ENCODE results near the gene KATNB1. TPM values are rescaled to one million over a fixed set of nuclear protein-coding genes. Genes with fewer than 3 reads are reported as not detected.

KATNB1 gene
- polyA plus RNA-seq, 2 of the 4 experiments (the other 2 are of a cell fraction): 21.0 to 21.1 TPM

- Histone ChIP-seq H3K9me3 (no peaks in the 10 kb centered on the region), H3K27ac (peak overlapping the region; percentile 91 to 100), H3K4me3 (peak overlapping the region; percentile 53), H3K4me2 (peak overlapping the region; percentile 100), H3K4me1 (peaks cover 42% of the 10 kb centered on the region)
- 0% methylated on average over 7 of the region's 16 CpGs for WGBS (ENCODE audit: missing lambda C conversion rate)
- ChIA-PET CTCF (interaction anchor here (1.0 to 15.8 kb wide), 10 partner anchors 9 to 150 kb away, joined by 3 to 164 read pairs (median 4); no protein-coding TSS in a partner anchor), POLR2A (interaction anchor here (1.2 to 5.1 kb wide), 4 partner anchors 11 to 65 kb away, joined by 3 to 43 read pairs (median 7); no protein-coding TSS in a partner anchor)
- TF ChIP-seq TFCP2L1 (CRISPR knock-in tag; IDR thresholded peaks at IDR 0.05) (peak; percentile 53; the same call in 1 of the 2 replicates), RAD21 (conservative IDR thresholded peaks at IDR 0.05 in 1 of 2, IDR thresholded peaks at IDR 0.05 in 1 of 2) (no peak), HOXB13 (CRISPR knock-in tag; IDR thresholded peaks at IDR 0.05; ENCODE audit: low read depth) (no peak), CEBPB (IDR thresholded peaks at IDR 0.05) (no peak), BCL3 (IDR thresholded peaks at IDR 0.05) (peak; percentile 60; the same call in 1 of the 3 replicates), EHMT2 (IDR thresholded peaks at IDR 0.05; ENCODE audit: low read depth) (no peak), JUN (IDR thresholded peaks at IDR 0.05) (peak in 1 of 2 experiments; percentile 63; a peak in 3 of 5 replicates), TP53 (CRISPR knock-in tag; IDR thresholded peaks at IDR 0.05) (0 out of 2 replicates have a peak, but pooled peaks have one; percentile 35), EHF (CRISPR knock-in tag; IDR thresholded peaks at IDR 0.05) (no peak), MAFK (IDR thresholded peaks at IDR 0.05; ENCODE audit: partially characterized antibody) (no peak), EP300 (IDR thresholded peaks at IDR 0.05) (no peak), FOSB (CRISPR knock-in tag; IDR thresholded peaks at IDR 0.05) (no peak), PHF8 (IDR thresholded peaks at IDR 0.05; ENCODE audit: borderline replicate concordance, low read depth) (no peak), HES2 (IDR thresholded peaks at IDR 0.05) (no peak)
- TF ChIP-seq, protein P1, sequence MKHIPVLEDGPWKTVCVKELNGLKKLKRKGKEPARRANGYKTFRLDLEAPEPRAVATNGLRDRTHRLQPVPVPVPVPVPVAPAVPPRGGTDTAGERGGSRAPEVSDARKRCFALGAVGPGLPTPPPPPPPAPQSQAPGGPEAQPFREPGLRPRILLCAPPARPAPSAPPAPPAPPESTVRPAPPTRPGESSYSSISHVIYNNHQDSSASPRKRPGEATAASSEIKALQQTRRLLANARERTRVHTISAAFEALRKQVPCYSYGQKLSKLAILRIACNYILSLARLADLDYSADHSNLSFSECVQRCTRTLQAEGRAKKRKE (CRISPR knock-in tag; IDR thresholded peaks at IDR 0.05; ENCODE audit: low read depth): no peak
- FAIRE-seq: no peak
- no peak for DNase-seq (ENCODE audit: low read depth in 1 of 2, low spot score in 1 of 2)
- peak; percentile 1 to 7; a peak in 4 of 6 replicates for ATAC-seq
Observed at GRCh38 chr16:57798267-57798810, 62.8 kb downstream of the KATNB1 start.

DNA sequence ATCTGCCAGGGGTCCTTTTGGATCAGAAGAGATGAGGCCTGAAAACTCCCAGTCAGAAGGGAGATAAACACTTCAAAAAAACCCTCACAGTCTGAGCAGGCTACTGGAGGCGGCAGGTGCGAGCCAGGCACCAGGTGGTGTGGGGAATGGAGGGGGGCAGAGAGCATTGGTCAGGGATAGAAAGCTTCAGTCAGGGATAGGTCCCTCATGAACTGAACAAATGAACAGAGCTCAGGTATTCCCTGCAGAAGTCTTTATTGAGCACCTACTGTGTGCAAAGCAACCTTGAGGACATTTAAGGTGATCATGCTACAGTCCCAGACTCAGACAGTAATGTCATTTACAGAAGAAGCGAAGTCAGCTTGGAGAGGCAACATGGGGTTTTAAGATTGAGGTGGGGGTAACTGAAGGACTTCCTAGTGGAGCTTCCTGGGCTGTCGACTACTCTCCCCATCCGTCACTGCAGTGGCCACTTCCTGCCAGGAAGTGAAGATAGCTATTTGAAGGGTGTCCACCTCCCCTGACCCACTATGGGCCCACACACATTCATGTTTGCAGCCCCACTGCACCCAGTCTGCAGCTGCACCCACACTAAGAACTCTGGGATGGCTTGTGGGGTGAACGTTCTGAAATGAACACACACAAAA, 63.5 kb downstream of the KATNB1 start:
- Histone ChIP-seq H3K4me2 (peak overlapping the region; percentile 100), H3K4me1 (peaks cover 50% of the 10 kb centered on the region), H3K4me3 (peak overlapping the region; percentile 53), H3K27ac (peak overlapping the region; percentile 91 to 100), H3K9me3 (no peaks in the 10 kb centered on the region)
- TF ChIP-seq POLR2A (IDR thresholded peaks at IDR 0.05; ENCODE audit: low read length) (peak; percentile 23; the same call in 1 of the 2 replicates), HMGXB4 (CRISPR knock-in tag; IDR thresholded peaks at IDR 0.05; ENCODE audit: borderline replicate concordance) (no peak), GATA3 (IDR thresholded peaks at IDR 0.05; ENCODE audit: borderline replicate concordance) (0 out of 2 replicates have a peak, but pooled peaks have one; percentile 1)
- TF ChIP-seq, protein P2, sequence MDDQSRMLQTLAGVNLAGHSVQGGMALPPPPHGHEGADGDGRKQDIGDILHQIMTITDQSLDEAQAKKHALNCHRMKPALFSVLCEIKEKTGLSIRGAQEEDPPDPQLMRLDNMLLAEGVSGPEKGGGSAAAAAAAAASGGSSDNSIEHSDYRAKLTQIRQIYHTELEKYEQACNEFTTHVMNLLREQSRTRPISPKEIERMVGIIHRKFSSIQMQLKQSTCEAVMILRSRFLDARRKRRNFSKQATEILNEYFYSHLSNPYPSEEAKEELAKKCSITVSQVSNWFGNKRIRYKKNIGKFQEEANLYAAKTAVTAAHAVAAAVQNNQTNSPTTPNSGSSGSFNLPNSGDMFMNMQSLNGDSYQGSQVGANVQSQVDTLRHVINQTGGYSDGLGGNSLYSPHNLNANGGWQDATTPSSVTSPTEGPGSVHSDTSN (IDR thresholded peaks at IDR 0.05): no peak
- ChIA-PET POLR2A (interaction anchor here (1.1 to 5.1 kb wide), 7 partner anchors 10 to 203 kb away, joined by 5 to 43 read pairs (median 6); no protein-coding TSS in a partner anchor), CTCF (interaction anchor here (0.6 to 15.8 kb wide), 11 partner anchors 8 to 202 kb away, joined by 3 to 164 read pairs (median 5); partner anchors contain the start of gene USB1)
- DNase-seq (ENCODE audit: low read depth in 1 of 2, low spot score in 1 of 2) (no peak), FAIRE-seq (no peak), ATAC-seq (no peak)
- 14% methylated on average over 6 of the region's 6 CpGs for WGBS (ENCODE audit: missing lambda C conversion rate)

Data from A549 (cell line).